HepG2 (cell line): Measurements from ENCODE around the gene SNRNP25. TPM values are rescaled to one million over a fixed set of nuclear protein-coding genes. Genes with fewer than 3 reads are reported as not detected.

Experiments used
- ADNP ChIP-seq: sonication (generic); formaldehyde crosslinking; IDR thresholded peaks from 2 replicates; pipeline ENCODE4 v1.4.0; 2020; ENCODE audit warnings: missing genetic modification reagents
- ARID2 ChIP-seq: sonication (generic); formaldehyde crosslinking; IDR thresholded peaks from 2 replicates; pipeline ENCODE4 v1.8.1; 2022; ENCODE audit warnings: mild to moderate bottlenecking, missing genetic modification reagents, borderline replicate concordance
- HDAC1 ChIP-seq: sonication (generic); formaldehyde crosslinking; IDR thresholded peaks from 2 replicates; pipeline ENCODE4 v1.5.1; 2020; ENCODE audit warnings: mild to moderate bottlenecking, missing genetic modification reagents
- IKZF1 ChIP-seq: fragments of 450-650 bp; IDR thresholded peaks from 2 replicates; pipeline ENCODE4 v1.7.1; 2016
- JDP2 ChIP-seq: sonication (generic); formaldehyde crosslinking; IDR thresholded peaks from 2 replicates; pipeline ENCODE4 v1.8.1; 2022; ENCODE audit warnings: missing genetic modification reagents, borderline replicate concordance
- KDM5A ChIP-seq: fragments of 200-600 bp; sonication (generic); IDR thresholded peaks from 2 replicates; pipeline ENCODE4 v1.7.0; 2018; ENCODE audit warnings: antibody characterized with exemption, mild to moderate bottlenecking, low read length, borderline replicate concordance
- MEIS1 ChIP-seq: sonication (generic); formaldehyde crosslinking; IDR thresholded peaks from 2 replicates; pipeline ENCODE4 v1.9.0; 2021; ENCODE audit warnings: mild to moderate bottlenecking, missing genetic modification reagents, moderate library complexity, borderline replicate concordance
- NFATC3 ChIP-seq: sonication (generic); formaldehyde crosslinking; IDR thresholded peaks from 2 replicates; pipeline ENCODE4 v1.5.1; 2020; ENCODE audit warnings: mild to moderate bottlenecking, missing genetic modification reagents
- NONO ChIP-seq, 2 experiments: fragments of 450-650 bp in 1 of 2; sonication (generic) in 1 of 2; formaldehyde crosslinking in 1 of 2; IDR thresholded peaks in 1 of 2; conservative IDR thresholded peaks in 1 of 2; 2 replicates each; pipeline versions ENCODE4 v1.6.1 to v1.8.0; 2017 to 2022; ENCODE audit warnings: mild to moderate bottlenecking in 1 of 2, missing genetic modification reagents in 1 of 2, moderate library complexity in 1 of 2
- PITX1 ChIP-seq: sonication (generic); formaldehyde crosslinking; IDR thresholded peaks from 2 replicates; pipeline ENCODE4 v1.5.1; 2020; ENCODE audit warnings: mild to moderate bottlenecking, missing genetic modification reagents
- POLR2A ChIP-seq, 2 experiments: IDR thresholded peaks; 2 replicates each; pipeline ENCODE4 v1.6.1; 2011; ENCODE audit warnings: low read depth in 2 of 2, low read length in 2 of 2, mild to moderate bottlenecking in 1 of 2, moderate library complexity in 1 of 2; ENCODE audit not compliant: insufficient read depth in 1 of 2
- POLR2AphosphoS5 ChIP-seq: IDR thresholded peaks from 2 replicates; pipeline ENCODE4 v1.6.1; 2012; ENCODE audit warnings: low read depth, low read length
- RBFOX2 ChIP-seq: fragments of 200-400 bp; formaldehyde crosslinking; IDR thresholded peaks from 2 replicates; pipeline ENCODE4 v1.6.1; 2017; ENCODE audit warnings: low read depth, mild to moderate bottlenecking, low read length
- RCOR2 ChIP-seq: IDR thresholded peaks from 2 replicates; pipeline ENCODE4 v1.6.1; 2016; ENCODE audit warnings: missing biosample characterization, missing genetic modification reagents
- SNAI1 ChIP-seq: sonication (generic); formaldehyde crosslinking; IDR thresholded peaks from 2 replicates; pipeline ENCODE4 v1.5.0; 2020; ENCODE audit warnings: mild to moderate bottlenecking, missing genetic modification reagents, borderline replicate concordance
- STAG1 ChIP-seq: sonication (generic); formaldehyde crosslinking; IDR thresholded peaks from 2 replicates; pipeline ENCODE4 v1.4.0; 2020; ENCODE audit warnings: missing genetic modification reagents
- TEAD2 ChIP-seq: sonication (generic); formaldehyde crosslinking; IDR thresholded peaks from 2 replicates; pipeline ENCODE4 v1.9.0; 2021; ENCODE audit warnings: missing genetic modification reagents
- TOE1 ChIP-seq: sonication (generic); formaldehyde crosslinking; IDR thresholded peaks from 2 replicates; pipeline ENCODE4 v1.4.0; 2020; ENCODE audit warnings: mild to moderate bottlenecking, missing genetic modification reagents
- USF2 ChIP-seq, 2 experiments: sonication (generic) in 1 of 2; formaldehyde crosslinking in 1 of 2; IDR thresholded peaks; 2 replicates each; pipeline versions ENCODE4 v1.5.1 to v1.6.1; 2011 to 2020; ENCODE audit warnings: borderline replicate concordance in 1 of 2, low read depth in 1 of 2, low read length in 1 of 2, mild to moderate bottlenecking in 1 of 2, missing genetic modification reagents in 1 of 2, moderate library complexity in 1 of 2
- ZBTB42 ChIP-seq: sonication (generic); formaldehyde crosslinking; IDR thresholded peaks from 2 replicates; pipeline ENCODE4 v1.5.0; 2020; ENCODE audit warnings: mild to moderate bottlenecking, missing genetic modification reagents
- ZMYM2 ChIP-seq: sonication (generic); formaldehyde crosslinking; IDR thresholded peaks from 2 replicates; pipeline ENCODE4 v1.8.0; 2022; ENCODE audit warnings: mild to moderate bottlenecking, missing genetic modification reagents
- ZNF225 ChIP-seq: sonication (generic); formaldehyde crosslinking; IDR thresholded peaks from 2 replicates; pipeline ENCODE4 v1.4.0; 2020; ENCODE audit warnings: mild to moderate bottlenecking, missing genetic modification reagents
- ZNF33A ChIP-seq: sonication (generic); formaldehyde crosslinking; IDR thresholded peaks from 2 replicates; pipeline ENCODE4 v1.5.1; 2020; ENCODE audit warnings: missing genetic modification reagents, mild to moderate bottlenecking, moderate library complexity, borderline replicate concordance
- ZNF33B ChIP-seq: sonication (generic); formaldehyde crosslinking; IDR thresholded peaks from 2 replicates; pipeline ENCODE4 v1.5.1; 2020; ENCODE audit warnings: mild to moderate bottlenecking, missing genetic modification reagents
- ZNF883 ChIP-seq: sonication (generic); formaldehyde crosslinking; IDR thresholded peaks from 2 replicates; pipeline ENCODE4 v1.5.1; 2020; ENCODE audit warnings: mild to moderate bottlenecking, missing genetic modification reagents; ENCODE audit errors: not compliant biosample characterization
- polyA plus RNA-seq, 8 experiments: library from polyadenylated mRNA; depleted of rRNA in 3 of 8; stranded (reverse) in 7 of 8; unstranded in 1 of 8; fragments of >200 nt; fragmentation: Illumina TruSeq in 4 of 8; extraction: Trizol in 4 of 8; gene quantifications; 2 replicates each; pipeline versions ENCODE4 v1.2.1 to v1.2.3, GENCODE V29; 2011 to 2016; ENCODE audit warnings: low read depth in 4 of 8, missing spikeins in 1 of 8, mixed read lengths in 1 of 8; ENCODE audit not compliant: insufficient read depth in 1 of 8
- total RNA-seq, 5 experiments: library from RNA; depleted of rRNA; stranded (reverse); fragments of >200 nt; fragmentation: Illumina TruSeq; extraction: Trizol; gene quantifications; 2 replicates each; pipeline ENCODE4 v1.2.3, GENCODE V29; 2016; ENCODE audit warnings: low read depth in 1 of 5
- TF ChIP-seq, protein P1 (sequence below): sonication (generic); formaldehyde crosslinking; IDR thresholded peaks from 2 replicates; pipeline ENCODE4 v1.5.1; 2020; ENCODE audit warnings: mild to moderate bottlenecking, moderate library complexity, missing genetic modification reagents
- TF ChIP-seq, protein P2 (sequence below): sonication (generic); formaldehyde crosslinking; IDR thresholded peaks from 2 replicates; pipeline ENCODE4 v1.5.0; 2020; ENCODE audit warnings: mild to moderate bottlenecking, missing genetic modification reagents

Gene SNRNP25
- total and polyA plus RNA-seq, 2 of the 13 experiments (the other 11 are each of a cell fraction or from before 2014, with no cell fraction given): 34.1 to 97.4 TPM

- TF ChIP-seq ZMYM2 (no peak), STAG1 (CRISPR knock-in tag) (peak; percentile 94), RBFOX2 (no peak), ZNF33B (CRISPR knock-in tag) (no peak), KDM5A (no peak), NFATC3 (CRISPR knock-in tag) (no peak), NONO (IDR thresholded peaks at IDR 0.05) (no peak), NONO (CRISPR knock-in tag; conservative IDR thresholded peaks at IDR 0.05) (no peak; the same call in 1 of the 2 replicates), IKZF1 (no peak), MEIS1 (no peak), TEAD2 (CRISPR knock-in tag) (no peak), ZNF225 (CRISPR knock-in tag) (no peak), ARID2 (CRISPR knock-in tag) (no peak), ZNF33A (no peak), ZBTB42 (no peak), PITX1 (CRISPR knock-in tag) (0 out of 2 replicates have a peak, but pooled peaks have one; percentile 20), RCOR2 (CRISPR knock-in tag) (no peak), USF2 (IDR thresholded peaks at IDR 0.05; ENCODE audit: low read depth, low read length) (no peak), USF2 (CRISPR knock-in tag; IDR thresholded peaks at IDR 0.05; ENCODE audit: borderline replicate concordance) (no peak), JDP2 (CRISPR knock-in tag) (no peak), SNAI1 (no peak), TOE1 (no peak), POLR2AphosphoS5 (no peak), ZNF883 (CRISPR knock-in tag) (peak; percentile 46), ADNP (peak; percentile 98), HDAC1 (CRISPR knock-in tag) (no peak), POLR2A (IDR thresholded peaks at IDR 0.05; ENCODE audit: insufficient read depth in 1 of 2, low read depth in 2 of 2, low read length in 2 of 2) (no peak)
- TF ChIP-seq, protein P1, sequence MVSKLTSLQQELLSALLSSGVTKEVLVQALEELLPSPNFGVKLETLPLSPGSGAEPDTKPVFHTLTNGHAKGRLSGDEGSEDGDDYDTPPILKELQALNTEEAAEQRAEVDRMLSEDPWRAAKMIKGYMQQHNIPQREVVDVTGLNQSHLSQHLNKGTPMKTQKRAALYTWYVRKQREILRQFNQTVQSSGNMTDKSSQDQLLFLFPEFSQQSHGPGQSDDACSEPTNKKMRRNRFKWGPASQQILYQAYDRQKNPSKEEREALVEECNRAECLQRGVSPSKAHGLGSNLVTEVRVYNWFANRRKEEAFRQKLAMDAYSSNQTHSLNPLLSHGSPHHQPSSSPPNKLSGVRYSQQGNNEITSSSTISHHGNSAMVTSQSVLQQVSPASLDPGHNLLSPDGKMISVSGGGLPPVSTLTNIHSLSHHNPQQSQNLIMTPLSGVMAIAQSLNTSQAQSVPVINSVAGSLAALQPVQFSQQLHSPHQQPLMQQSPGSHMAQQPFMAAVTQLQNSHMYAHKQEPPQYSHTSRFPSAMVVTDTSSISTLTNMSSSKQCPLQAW: peak; percentile 28; the same call in 1 of the 2 replicates
- TF ChIP-seq, protein P2, sequence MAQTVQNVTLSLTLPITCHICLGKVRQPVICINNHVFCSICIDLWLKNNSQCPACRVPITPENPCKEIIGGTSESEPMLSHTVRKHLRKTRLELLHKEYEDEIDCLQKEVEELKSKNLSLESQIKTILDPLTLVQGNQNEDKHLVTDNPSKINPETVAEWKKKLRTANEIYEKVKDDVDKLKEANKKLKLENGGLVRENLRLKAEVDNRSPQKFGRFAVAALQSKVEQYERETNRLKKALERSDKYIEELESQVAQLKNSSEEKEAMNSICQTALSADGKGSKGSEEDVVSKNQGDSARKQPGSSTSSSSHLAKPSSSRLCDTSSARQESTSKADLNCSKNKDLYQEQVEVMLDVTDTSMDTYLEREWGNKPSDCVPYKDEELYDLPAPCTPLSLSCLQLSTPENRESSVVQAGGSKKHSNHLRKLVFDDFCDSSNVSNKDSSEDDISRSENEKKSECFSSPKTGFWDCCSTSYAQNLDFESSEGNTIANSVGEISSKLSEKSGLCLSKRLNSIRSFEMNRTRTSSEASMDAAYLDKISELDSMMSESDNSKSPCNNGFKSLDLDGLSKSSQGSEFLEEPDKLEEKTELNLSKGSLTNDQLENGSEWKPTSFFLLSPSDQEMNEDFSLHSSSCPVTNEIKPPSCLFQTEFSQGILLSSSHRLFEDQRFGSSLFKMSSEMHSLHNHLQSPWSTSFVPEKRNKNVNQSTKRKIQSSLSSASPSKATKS (CRISPR knock-in tag): no peak
These were observed 43.3 kb downstream of the SNRNP25 start (continued) for GRCh38 chr16:96935-97381.
